HG02943 (cell line): ENCODE data around the gene PRDM15.

Source experiments
- ATAC-seq: cut with Tn5 transposase; IDR thresholded peaks from one replicate; pipeline ENCODE4 v1.9.1; 2021; ENCODE audit warnings: mild to moderate bottlenecking, low read depth, moderate library complexity; ENCODE audit not compliant: unreplicated experiment

PRDM15 gene

GRCh38 chr21:41767606-41768436 is 111.3 kb downstream of the PRDM15 start:
- ATAC-seq: no peak

- ATAC-seq: no peak
These were observed 112.1 kb downstream of the PRDM15 start, which contains the start of gene RIPK4 for GRCh38 chr21:41766883-41767605. Gene RIPK4 (minus strand): TSS chr21:41767052. CDS start chr21:41767041, 11 bp downstream.

DNA sequence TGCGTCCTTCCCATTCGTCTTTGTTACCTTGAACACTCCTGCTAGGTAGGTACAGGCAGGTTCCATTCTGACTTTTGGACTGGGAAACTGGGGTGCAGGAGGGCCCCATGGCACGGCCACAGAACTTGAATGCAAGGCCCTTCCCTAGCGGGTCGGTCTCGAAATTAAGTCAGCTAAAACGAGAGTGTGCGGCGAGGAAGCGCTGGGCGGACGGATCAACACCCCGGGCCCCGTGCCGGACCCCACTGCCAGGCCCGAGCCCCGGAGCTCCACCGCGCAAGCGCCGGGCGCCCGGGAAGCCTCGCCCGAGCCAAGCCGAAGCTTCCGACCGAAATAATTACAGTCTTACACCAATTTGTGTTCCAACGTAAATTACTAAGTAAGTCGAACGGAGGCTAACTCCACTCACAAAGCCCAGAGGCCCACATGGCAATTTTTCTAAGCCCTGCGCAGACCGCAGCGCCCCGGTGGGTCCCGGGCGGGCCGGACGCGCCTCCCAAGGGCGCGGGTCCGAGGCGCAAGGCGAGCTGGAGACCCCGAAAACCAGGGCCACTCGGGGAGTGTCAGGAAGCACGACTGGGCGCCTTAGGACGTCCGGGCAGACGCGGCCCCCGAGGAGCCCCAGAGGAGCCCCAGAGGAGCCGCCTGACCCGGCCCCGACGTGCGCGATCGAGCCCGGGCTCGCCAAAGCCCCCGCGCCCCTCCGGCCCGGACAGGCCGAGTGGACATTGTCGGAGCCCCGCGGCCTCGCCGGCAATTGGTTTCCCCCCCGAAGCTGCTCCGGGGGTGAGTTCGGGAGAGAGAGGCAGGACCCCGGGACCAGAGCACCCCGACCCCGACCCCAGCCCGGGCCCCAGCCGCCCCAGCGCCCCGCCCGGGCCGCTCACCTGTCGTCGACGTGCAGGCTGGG is 112.9 kb downstream of the PRDM15 start:
- no peak for ATAC-seq

GRCh38 chr21:41765420-41765821 is 113.7 kb downstream of the PRDM15 start:
- no peak for ATAC-seq

DNA sequence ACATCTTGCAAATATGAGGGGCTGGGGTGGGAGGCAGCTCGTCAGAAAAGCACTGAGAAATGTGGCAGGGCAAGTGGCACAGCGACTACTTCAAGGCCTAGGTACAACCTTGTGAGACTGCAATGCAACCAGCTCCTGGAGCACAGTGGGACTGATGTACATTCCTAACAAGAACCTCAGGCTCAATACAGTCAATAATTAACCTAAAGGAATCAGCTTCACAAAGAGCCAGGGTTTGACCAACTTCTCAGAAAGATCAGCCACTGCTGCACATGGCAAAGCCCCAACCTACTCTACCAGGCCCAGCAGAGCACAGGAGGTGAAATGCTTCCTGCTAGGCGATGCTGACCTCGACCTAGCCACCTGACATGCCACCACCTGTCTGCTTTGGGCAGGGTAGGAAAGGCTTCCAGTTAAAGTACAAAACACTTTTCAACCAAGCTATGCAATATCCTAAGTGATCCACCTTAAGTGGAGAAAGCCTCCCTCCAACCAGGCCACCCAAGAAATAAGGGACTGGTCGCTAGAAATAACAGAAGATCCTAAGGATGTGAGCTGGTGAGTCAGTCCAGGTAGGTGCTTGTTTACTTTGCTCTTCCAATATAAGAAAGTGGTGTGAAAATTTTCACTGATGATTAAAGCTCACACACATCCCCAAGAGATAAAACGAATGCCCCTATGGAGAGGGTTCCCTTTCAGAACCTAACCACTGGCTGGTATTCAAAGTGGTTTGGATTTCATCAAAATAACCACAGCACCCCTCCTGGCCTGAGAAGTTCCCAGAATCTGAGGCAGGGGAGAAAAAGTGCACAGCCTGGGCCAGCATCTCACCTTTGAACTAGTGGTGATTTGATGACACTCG is 114.4 kb downstream of the PRDM15 start:
- ATAC-seq: no peak

DNA sequence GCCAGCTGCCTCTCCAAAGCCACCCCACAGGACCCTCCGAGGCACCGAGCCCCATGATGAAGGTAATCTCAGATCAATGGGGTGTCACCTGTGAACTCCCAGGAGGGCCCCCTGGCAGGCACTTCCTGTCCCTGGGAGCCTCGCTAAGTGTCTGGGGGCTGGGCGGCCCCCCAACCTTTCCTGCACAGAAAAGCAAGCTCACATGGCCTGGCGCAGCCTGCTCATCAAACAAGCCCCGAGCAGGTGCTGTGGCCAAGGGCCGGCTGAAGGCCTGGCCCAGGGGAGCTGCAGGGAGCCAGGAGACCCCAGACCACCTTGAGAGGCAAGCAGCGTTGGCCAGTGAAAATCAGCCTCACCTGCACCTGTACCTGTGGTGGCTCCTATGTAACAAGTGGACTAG is 115.1 kb downstream of the PRDM15 start:
- no peak for ATAC-seq

DNA sequence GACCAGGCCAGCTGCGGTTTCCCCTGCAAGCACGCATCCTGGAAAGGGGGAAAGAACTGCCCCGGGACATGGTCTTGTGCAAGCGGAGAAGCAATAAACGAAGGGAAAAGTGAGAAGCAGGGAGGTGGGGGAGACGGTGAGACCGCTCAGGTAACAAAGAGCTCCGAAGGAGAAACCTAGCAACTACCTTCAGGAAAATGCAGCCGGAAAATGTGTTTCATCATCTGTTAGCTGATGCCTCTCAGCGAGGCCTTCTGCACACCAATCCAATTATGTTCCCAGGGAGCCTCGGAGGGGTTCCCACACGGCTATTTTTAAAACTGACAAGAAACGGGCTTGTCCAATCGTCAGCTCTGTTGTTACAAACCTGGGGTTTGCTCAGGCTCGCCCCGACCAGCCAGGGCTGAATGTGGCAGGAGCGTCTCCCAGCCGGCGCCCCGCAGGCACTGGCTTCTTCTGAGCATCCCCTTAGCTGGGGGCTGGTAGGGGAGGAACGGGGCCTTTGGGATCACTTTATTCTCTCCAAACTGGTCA is 115.7 kb downstream of the PRDM15 start:
- ATAC-seq: no peak

DNA sequence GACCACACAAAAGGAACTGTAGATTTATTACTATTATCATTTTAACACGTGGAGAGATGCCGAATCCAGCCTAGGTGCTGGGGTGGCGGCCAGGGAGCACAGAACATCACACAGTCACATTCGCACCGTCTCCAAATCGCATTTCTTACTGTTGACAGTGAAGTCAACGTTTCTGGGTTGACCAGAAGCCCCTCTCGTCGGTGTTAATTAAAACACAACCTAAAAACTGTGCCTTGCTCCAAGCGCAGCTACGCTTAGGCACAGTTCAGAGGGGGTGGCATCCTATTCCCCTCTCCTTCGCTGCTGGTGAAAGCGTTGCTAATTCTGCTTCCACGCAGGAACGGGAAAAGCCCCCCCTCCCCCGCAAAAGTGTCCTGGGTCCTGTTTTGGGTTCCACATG is 116.4 kb downstream of the PRDM15 start:
- no peak for ATAC-seq

DNA sequence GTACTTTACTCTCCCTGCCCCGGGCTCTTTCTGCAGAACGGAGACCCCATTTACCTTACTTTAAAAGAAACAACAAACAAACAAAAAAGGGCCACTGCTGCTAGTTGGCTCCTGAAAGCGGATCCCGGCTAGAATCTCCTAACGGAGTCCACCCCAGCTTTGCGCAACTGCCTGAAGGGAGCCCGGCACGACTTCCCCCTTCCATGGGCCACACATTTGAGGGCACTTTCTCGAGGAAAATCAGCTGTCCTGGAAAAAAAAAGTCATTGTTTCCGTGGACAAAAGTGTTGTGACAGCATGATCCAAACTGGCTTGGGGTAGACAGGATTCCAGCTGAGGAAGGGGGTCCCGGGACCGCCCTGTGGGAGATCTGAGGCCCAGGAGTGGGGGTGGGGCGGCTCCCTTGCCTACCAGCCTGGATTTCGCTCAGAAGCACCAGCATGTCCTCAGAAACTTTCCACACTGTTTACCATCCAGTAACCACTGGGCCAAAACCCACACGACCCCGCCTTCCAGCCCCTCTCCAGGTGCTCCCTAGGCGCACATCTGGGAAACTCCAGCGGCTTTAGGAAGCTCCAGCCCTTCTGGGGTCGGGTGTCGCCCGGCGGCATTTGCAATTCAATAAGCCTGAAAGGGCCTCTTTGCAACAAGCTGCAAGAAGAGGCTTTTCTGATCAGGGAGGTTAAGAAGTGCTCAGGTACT is 117.1 kb downstream of the PRDM15 start:
- ATAC-seq: no peak

DNA sequence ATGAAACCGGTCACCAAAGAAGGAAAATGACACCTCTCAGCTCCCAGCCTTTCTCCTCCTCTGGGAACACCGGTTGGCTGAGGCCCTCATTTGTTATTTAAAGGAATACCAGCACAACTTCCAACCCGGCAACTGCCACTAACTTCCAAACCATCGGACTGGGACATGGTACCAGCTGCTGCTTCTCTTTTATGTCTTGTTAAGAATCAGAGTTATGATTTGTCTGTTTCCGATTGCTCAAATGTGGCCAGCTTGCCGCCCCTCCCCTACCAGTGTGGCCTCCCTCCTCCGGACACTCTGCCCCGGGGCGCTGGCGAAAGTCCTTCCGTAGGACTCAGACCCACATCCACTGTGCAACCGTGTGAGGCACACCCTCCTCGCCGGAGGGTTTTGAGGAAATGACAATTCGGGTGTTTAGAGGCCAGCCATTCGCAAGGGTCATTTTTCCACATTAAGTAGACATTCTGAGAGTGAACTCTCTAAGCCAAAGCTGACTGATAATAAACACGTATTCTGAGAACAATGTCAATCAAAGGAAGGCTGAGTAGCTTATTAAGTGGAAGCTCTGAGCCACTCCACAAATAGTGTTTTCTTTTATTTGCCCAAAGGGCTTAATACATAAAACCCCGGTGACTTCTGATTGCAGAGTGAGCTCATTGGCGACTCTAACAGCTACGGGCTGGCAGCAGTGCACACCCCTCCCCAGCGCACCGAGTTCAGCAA is 117.8 kb downstream of the PRDM15 start:
- no peak for ATAC-seq

DNA sequence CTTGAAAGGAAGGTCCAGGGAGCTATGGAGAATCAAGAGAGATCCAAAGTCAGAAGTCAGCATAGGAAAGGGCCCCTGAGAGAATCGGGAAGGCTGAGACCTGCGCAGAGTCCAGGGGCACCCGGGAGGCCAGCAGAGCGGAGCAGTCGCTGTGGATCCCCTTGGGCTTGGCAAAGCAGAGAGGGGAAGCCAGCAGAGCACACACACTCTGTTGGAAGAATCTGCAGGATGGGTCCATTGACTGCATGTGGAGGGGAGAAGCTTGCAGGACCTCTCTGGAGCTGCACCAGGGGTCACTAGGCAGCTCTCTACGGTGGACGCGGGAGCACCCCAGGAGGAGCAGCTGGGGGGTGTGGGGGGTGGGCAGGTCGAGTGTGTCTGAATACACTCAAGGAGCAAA is 118.7 kb downstream of the PRDM15 start:
- no peak for ATAC-seq

GRCh38 chr21:41759926-41760325 is 119.2 kb downstream of the PRDM15 start:
- ATAC-seq: no peak

DNA sequence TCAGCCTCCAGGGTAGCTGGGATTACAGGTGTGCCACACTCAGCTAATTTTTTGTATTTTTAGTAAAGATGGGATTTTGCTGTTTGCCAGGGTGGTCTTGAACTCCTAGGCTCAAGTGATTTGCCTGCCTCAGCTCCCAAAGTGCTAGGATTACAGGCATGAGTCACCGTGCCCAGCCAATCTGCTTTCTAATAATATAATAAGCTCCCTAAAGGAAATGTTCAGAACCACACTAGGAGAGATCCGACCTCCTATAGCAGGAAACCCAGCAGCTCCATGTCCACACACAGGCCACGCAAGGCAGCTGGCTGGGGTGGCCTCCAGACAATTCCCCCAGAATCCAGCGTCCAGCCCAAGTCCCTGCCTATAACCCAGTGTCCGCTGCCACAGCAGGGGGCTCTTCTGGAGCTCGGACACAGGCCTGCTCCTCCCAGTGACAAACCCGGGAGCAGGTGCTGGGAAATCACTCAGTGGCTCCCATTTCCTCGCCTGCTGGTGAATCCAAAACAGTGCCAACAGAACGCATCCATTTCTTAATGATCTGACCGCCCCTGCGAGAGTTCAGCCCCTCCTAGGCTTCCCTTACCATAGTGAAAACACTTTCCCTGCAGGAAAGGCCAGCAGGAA is 119.8 kb downstream of the PRDM15 start:
- ATAC-seq: no peak

DNA sequence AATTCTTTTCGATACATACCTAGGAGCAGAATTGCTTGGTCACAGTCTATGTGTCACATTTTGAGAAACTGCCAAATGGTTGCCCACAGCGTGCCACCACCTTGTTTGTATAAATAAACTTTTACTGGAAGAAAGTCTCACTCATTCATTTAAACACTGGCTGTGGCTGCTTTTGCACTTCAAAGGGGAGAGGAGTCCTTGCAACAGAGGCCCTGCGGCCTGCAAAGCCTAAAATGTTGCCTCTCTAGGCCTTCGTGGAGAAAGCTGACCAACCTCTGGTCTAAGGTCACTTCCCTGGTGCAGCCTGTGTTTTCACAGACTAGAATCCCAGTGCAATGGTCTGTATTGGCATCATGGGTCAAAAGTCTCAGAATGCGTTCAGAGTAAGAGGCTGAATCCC is 120.6 kb downstream of the PRDM15 start:
- no peak for ATAC-seq

DNA sequence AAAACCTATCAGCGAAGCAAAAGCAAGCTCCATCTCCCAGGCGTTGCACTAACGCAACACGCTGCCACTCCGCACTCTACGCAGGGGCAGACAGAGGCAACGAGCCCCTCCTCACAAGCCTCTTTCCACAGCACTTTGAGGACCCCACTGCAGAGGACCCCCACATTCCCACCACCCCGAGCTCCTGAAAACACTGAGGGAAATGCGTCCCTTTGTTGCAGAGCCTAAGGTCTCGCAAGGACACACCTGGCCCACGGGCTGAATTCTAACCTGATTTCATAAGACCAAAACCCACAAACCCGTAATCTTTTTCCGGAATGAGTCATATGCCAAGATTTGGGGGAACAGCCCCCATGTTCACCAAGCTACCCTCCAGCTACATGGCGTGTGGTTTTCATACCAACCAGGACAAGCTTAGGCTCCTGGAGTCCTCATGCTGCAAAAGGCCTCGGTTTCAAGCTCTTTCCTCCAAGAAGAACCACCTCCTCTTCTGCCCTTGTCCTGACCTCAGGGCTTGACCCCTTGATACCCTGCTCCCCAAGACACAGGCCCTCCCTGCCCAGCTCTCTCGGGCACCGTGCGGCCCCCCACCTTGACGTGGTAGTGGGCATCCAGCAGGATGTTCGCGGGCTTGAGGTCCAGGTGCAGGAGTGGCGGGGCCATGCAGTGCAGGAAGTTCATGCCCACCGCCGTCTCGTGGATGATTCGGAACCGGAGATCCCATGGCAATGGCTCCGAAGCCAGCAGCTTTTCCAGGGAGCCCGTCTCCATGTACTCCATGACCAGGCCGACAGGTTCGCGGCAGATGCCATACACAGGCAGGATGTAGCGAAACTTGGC is 123.0 kb downstream of the PRDM15 start:
- ATAC-seq: no peak

DNA sequence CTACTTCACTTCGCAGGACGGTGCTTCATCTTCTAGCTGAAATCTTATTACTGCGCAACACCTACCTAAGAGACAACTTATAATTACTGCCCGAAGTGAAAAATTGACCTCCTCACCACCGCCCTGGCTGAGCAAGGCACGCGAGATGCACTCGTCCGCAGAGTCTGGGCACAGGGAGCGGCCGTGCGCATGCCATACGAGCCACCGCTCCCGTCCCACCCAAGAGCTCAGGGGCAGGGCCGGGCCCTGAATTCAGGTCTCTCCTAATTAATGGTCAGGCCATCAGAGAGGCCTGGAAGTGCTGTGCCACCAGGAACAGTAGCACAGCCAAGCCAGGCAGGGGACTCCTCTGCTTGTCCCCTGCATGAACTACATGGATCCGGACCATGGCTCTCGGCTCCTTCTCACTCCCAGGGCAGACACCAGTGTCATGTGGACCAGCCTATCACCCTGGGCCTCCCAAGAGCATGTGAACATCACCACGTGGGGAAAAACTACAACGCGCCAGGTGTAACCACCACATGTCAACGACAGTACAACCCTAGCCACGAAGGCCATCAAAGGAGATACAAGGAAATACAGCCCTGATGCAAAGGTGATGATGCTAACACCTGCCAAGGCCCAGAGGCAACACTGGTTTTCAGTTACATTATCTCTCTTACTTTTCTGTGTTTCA is 123.7 kb downstream of the PRDM15 start:
- no peak for ATAC-seq
